K562 (cell line): Measurements from ENCODE around the gene NDUFB10. TPM values are rescaled to one million over a fixed set of nuclear protein-coding genes. Genes with fewer than 3 reads are reported as not detected.

Experiments
- CHD1 ChIP-seq: fragments of 200-600 bp; sonication (generic); IDR thresholded peaks from one replicate; pipeline ENCODE4 v1.6.1; 2012; ENCODE audit warnings: mild to moderate bottlenecking, moderate library complexity, low read length, inconsistent platforms
- FIP1L1 ChIP-seq: fragments of 200-400 bp; formaldehyde crosslinking; IDR thresholded peaks from 2 replicates; pipeline ENCODE4 v1.6.1; 2018; ENCODE audit warnings: mild to moderate bottlenecking, low read depth, low read length; ENCODE audit not compliant: poor library complexity, severe bottlenecking
- GABPA ChIP-seq: fragments of 200-800 bp; sonication (Bioruptor generic); conservative IDR thresholded peaks from 2 replicates; pipeline ENCODE4 v1.6.1; 2016; ENCODE audit warnings: low read depth, missing genetic modification characterization, missing compliant biosample characterization
- HOXB6 ChIP-seq: fragments of 250-450 bp; sonication (Bioruptor Pico); IDR thresholded peaks from 2 replicates; pipeline ENCODE4 v1.5.1; 2022; ENCODE audit warnings: mild to moderate bottlenecking, borderline replicate concordance
- NCOA6 ChIP-seq: fragments of 450-650 bp; IDR thresholded peaks from 2 replicates; pipeline ENCODE4 v1.6.1; 2017; ENCODE audit warnings: mild to moderate bottlenecking
- RBM17 ChIP-seq: fragments of 200-400 bp; formaldehyde crosslinking; IDR thresholded peaks from 2 replicates; pipeline ENCODE4 v1.6.1; 2017; ENCODE audit warnings: low read depth, mild to moderate bottlenecking, low read length, borderline replicate concordance
- RBM22 ChIP-seq: fragments of 200-400 bp; formaldehyde crosslinking; IDR thresholded peaks from 2 replicates; pipeline ENCODE4 v1.6.1; 2018; ENCODE audit warnings: low read length, low read depth; ENCODE audit not compliant: poor library complexity, severe bottlenecking
- SP1 ChIP-seq: sonication (generic); formaldehyde crosslinking; IDR thresholded peaks from 2 replicates; pipeline ENCODE4 v1.8.1; 2022; ENCODE audit warnings: mild to moderate bottlenecking, missing genetic modification reagents
- SRSF3 ChIP-seq: fragments of 200-400 bp; formaldehyde crosslinking; IDR thresholded peaks from 2 replicates; pipeline ENCODE4 v1.6.1; 2016; ENCODE audit warnings: mild to moderate bottlenecking, low read length, moderate library complexity; ENCODE audit not compliant: insufficient read depth
- SRSF7 ChIP-seq: fragments of 200-400 bp; formaldehyde crosslinking; optimal IDR thresholded peaks from 2 replicates; pipeline ENCODE3; 2017; ENCODE audit warnings: mild to moderate bottlenecking, low read depth, low read length
- ZNF282 ChIP-seq: sonication (generic); formaldehyde crosslinking; IDR thresholded peaks from 2 replicates; pipeline ENCODE4 v1.8.1; 2023; ENCODE audit warnings: missing genetic modification reagents
- polyA plus RNA-seq, 8 experiments: library from polyadenylated mRNA; depleted of rRNA in 4 of 8; stranded (reverse) in 5 of 8; unstranded in 3 of 8; fragments of >200 nt; fragmentation: Nextera tagmentation in 2 of 8; fragmentation: Illumina TruSeq in 1 of 8; extraction: Ambion mirVana in 2 of 8; extraction: Trizol in 1 of 8; gene quantifications; 2 replicates each; pipeline versions ENCODE4 v1.2.1 to v1.2.3, GENCODE V29; 2011 to 2014; ENCODE audit warnings: inconsistent platforms in 1 of 8, missing spikeins in 1 of 8
- total RNA-seq, 7 experiments: library from RNA; depleted of rRNA in 6 of 7; stranded (reverse); fragments of >200 nt in 6 of 7; fragmentation: Illumina TruSeq in 2 of 7; extraction: Trizol in 2 of 7; gene quantifications; 2 replicates each; pipeline versions ENCODE4 v1.2.1 to v1.2.3, GENCODE V29; 2011 to 2021; ENCODE audit warnings: low replicate concordance in 1 of 7
- TF ChIP-seq, protein P1 (sequence below): fragments of 250-450 bp; sonication (Bioruptor Pico); IDR thresholded peaks from 2 replicates; pipeline ENCODE4 v1.4.0; 2020; ENCODE audit warnings: mild to moderate bottlenecking, moderate library complexity
- TF ChIP-seq, protein P2 (sequence below): fragments of 450-650 bp; IDR thresholded peaks from 2 replicates; pipeline ENCODE4 v1.6.1; 2016; ENCODE audit warnings: low read depth
- TF ChIP-seq, protein P3 (sequence below), 2 experiments: fragments of 450-650 bp; conservative IDR thresholded peaks; 2 replicates each; pipeline ENCODE4 v1.6.1; 2017; ENCODE audit warnings: mild to moderate bottlenecking in 2 of 2, moderate library complexity in 2 of 2

NDUFB10 gene
- total and polyA plus RNA-seq, 9 of the 15 experiments (the other 6 are each of a cell fraction or from before 2014, with no cell fraction given) = 69.3 to 527 (median 161) TPM

DNA sequence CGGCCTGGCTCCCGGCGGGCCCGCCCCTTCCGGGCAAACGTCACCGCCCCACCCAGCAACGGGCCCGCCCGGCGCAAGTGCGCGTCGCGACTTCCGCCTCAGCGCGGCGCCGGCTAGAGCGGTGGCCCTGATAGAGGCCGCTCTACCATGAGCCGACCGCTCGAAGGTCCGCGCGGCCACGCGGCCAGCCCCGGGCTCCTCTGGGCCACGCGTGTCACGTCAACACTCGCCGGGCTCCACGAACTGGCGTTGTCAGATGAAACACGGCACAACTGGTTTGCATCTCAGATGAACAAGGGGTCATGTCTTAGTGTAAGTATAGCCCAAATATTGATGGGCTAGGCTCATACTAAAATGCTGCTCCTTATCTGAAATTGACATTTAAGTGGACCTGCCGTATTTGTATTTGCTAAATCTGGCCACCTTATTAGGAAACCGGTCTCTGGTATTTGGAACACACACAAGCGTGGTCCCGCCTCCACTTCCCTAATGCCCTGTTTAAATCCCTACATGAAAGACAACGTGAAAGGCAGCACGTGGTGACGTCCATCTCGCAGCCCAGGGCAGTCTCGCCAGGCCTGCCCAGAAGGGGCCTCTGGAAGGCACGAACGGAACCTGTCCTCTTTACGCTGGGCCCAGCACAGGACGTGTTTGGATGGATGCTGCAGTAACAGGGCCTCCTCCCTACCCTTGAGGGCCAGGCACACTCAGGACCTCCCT lies 50.6 kb downstream of the NDUFB10 start, which contains the start of gene ZNF598 (continued):
- TF ChIP-seq SRSF7 (no peak), RBM22 (no peak), SRSF3 (no peak), NCOA6 (no peak), HOXB6 (no peak), RBM17 (no peak), GABPA (tag) (peak; percentile 98), CHD1 (peak; percentile 69), SP1 (CRISPR knock-in tag) (peak; percentile 62), ZNF282 (CRISPR knock-in tag) (0 out of 2 replicates have a peak, but pooled peaks have one; percentile 2), FIP1L1 (no peak)
- TF ChIP-seq, protein P1, sequence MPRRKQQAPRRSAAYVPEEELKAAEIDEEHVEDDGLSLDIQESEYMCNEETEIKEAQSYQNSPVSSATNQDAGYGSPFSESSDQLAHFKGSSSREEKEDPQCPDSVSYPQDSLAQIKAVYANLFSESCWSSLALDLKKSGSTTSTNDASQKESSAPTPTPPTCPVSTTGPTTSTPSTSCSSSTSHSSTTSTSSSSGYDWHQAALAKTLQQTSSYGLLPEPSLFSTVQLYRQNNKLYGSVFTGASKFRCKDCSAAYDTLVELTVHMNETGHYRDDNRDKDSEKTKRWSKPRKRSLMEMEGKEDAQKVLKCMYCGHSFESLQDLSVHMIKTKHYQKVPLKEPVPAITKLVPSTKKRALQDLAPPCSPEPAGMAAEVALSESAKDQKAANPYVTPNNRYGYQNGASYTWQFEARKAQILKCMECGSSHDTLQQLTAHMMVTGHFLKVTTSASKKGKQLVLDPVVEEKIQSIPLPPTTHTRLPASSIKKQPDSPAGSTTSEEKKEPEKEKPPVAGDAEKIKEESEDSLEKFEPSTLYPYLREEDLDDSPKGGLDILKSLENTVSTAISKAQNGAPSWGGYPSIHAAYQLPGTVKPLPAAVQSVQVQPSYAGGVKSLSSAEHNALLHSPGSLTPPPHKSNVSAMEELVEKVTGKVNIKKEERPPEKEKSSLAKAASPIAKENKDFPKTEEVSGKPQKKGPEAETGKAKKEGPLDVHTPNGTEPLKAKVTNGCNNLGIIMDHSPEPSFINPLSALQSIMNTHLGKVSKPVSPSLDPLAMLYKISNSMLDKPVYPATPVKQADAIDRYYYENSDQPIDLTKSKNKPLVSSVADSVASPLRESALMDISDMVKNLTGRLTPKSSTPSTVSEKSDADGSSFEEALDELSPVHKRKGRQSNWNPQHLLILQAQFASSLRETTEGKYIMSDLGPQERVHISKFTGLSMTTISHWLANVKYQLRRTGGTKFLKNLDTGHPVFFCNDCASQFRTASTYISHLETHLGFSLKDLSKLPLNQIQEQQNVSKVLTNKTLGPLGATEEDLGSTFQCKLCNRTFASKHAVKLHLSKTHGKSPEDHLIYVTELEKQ (CRISPR knock-in tag) = no peak
- TF ChIP-seq, protein P2, sequence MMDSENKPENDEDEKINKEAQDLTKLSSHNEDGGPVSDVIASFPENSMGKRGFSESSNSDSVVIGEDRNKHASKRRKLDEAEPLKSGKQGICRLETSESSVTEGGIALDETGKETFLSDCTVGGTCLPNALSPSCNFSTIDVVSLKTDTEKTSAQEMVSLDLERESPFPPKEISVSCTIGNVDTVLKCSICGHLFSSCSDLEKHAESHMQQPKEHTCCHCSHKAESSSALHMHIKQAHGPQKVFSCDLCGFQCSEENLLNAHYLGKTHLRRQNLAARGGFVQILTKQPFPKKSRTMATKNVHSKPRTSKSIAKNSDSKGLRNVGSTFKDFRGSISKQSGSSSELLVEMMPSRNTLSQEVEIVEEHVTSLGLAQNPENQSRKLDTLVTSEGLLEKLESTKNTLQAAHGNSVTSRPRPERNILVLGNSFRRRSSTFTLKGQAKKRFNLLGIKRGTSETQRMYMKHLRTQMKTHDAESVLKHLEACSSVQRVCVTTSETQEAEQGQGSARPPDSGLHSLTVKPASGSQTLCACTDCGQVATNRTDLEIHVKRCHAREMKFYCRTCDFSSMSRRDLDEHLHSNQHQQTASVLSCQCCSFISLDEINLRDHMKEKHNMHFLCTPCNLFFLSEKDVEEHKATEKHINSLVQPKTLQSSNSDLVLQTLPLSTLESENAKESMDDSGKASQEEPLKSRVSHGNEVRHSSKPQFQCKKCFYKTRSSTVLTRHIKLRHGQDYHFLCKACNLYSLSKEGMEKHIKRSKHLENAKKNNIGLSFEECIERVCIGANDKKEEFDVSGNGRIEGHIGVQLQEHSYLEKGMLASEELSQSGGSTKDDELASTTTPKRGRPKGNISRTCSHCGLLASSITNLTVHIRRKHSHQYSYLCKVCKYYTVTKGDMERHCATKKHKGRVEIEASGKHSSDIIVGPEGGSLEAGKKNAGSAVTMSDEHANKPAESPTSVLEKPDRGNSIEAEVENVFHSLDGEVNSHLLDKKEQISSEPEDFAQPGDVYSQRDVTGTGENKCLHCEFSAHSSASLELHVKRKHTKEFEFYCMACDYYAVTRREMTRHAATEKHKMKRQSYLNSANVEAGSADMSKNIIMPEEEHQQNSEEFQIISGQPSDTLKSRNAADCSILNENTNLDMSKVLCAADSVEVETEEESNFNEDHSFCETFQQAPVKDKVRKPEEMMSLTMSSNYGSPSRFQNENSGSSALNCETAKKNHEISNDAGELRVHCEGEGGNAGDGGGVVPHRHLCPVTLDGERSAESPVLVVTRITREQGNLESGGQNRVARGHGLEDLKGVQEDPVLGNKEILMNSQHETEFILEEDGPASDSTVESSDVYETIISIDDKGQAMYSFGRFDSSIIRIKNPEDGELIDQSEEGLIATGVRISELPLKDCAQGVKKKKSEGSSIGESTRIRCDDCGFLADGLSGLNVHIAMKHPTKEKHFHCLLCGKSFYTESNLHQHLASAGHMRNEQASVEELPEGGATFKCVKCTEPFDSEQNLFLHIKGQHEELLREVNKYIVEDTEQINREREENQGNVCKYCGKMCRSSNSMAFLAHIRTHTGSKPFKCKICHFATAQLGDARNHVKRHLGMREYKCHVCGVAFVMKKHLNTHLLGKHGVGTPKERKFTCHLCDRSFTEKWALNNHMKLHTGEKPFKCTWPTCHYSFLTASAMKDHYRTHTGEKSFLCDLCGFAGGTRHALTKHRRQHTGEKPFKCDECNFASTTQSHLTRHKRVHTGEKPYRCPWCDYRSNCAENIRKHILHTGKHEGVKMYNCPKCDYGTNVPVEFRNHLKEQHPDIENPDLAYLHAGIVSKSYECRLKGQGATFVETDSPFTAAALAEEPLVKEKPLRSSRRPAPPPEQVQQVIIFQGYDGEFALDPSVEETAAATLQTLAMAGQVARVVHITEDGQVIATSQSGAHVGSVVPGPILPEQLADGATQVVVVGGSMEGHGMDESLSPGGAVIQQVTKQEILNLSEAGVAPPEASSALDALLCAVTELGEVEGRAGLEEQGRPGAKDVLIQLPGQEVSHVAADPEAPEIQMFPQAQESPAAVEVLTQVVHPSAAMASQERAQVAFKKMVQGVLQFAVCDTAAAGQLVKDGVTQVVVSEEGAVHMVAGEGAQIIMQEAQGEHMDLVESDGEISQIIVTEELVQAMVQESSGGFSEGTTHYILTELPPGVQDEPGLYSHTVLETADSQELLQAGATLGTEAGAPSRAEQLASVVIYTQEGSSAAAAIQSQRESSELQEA = no peak
- TF ChIP-seq, protein P3, sequence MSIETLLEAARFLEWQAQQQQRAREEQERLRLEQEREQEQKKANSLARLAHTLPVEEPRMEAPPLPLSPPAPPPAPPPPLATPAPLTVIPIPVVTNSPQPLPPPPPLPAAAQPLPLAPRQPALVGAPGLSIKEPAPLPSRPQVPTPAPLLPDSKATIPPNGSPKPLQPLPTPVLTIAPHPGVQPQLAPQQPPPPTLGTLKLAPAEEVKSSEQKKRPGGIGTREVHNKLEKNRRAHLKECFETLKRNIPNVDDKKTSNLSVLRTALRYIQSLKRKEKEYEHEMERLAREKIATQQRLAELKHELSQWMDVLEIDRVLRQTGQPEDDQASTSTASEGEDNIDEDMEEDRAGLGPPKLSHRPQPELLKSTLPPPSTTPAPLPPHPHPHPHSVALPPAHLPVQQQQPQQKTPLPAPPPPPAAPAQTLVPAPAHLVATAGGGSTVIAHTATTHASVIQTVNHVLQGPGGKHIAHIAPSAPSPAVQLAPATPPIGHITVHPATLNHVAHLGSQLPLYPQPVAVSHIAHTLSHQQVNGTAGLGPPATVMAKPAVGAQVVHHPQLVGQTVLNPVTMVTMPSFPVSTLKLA (conservative IDR thresholded peaks at IDR 0.05) = peak; percentile 95 to 98
